ACHN (cell line): ENCODE measurements around the gene PDIA2.
"Not testable (repeated sequence)": the region's sequence is repeated elsewhere in the genome, so short reads cannot be mapped to it uniquely, and the experiment has no call there.

Source experiments
- DNase-seq: peaks from one replicate; pipeline ENCODE4 v3.0.0-alpha.2; 2015
- in situ Hi-C: cut with HindIII; loops from 2 replicates; pipeline ENCODE4 v1.10.0; 2017; ENCODE audit warnings: low sequenced_read_pairs, low pct_ligation_motif_present, low pct_unique_long_range_greater_than_20kb

PDIA2 gene

DNA sequence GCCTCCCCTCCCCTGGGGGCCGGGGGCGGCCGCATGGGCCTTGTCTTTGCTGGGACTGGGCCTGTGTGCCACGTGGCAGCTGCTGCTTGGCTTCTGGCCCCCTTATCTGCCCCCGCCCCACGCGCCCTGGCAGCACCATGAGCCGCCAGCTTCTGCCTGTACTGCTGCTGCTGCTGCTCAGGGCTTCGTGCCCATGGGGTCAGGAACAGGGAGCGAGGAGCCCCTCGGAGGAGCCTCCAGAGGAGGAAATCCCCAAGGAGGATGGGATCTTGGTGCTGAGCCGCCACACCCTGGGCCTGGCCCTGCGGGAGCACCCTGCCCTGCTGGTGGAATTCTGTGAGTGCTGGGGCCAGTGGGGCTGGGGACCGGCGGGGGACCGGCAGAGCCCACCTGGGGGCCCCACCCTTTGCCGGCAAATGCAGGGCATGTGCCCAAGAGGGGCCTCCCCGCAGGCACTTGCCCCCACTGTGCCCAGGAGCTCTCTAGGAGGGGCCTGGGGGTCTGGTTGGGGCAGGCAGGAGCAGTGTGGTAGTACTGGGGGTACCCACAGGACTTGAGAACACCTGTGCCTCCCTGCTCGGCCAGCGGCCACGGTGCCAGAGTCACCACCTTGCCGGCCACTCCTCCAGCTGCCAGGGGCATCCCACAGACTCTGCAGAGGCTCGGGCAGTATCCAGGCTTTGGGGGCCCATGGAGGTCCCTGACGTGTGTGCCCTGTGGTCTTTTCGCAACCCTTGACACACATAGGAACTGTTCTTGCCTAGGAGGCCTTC is at the start of gene PDIA2:
Gene PDIA2 (plus strand): TSS at position 132 of the 773 bp plus-strand sequence. CDS start 6 bp downstream, at position 138.
- no peak for DNase-seq
- in situ Hi-C loops, result no loop called here

- peak; percentile 96 for DNase-seq
- in situ Hi-C loops, result no loop called here
Measured at GRCh38 chr16:234468-235305, 48.3 kb upstream of the PDIA2 start, which contains the start of gene FAM234A. Gene FAM234A (plus strand): TSS chr16:234821. CDS start chr16:254414, 19,593 bp downstream.

DNA sequence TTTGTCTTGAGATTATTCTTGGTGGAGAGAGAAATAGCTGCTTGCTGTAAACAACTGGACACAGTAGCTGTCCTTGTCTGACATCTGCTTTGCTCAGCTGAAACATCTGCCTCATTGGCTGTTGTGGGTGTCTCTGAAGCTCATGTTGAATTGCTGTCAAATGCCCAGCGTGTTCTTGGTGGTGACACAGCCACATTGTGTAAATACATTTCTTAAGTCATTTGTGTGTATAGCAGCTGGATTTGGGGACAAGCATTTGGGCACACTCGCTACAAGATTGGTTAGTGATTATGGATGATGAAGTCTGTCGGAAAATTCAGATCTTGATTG is 43.1 kb upstream of the PDIA2 start:
- no peak for DNase-seq
- in situ Hi-C loops, result no loop called here

GRCh38 chr16:240559-240958 is 42.4 kb upstream of the PDIA2 start:
- in situ Hi-C loops, result no loop called here
- no peak for DNase-seq

DNA sequence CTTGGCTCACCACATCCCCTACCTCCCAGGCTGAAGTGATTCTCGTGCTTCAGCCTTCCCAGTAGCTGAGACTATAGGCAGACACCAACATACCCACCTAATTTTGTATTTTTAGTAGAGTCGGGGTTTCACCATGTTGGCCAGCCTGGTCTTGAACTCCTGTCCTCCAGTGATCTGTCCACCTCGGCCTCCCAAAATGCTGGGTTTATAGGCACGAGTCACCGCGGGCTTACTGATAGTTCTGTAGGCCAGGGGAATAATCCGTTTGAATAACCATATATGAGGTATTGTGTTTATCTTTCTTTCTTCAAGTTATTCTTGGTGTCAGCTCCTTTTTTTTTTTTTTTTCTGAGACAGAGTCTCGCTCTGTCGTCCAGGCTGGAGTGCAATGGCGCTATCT is 40.7 kb upstream of the PDIA2 start:
- DNase-seq, result no peak
- in situ Hi-C loops, result no loop called here

GRCh38 chr16:243348-243747 is 39.6 kb upstream of the PDIA2 start:
- DNase-seq, result no peak
- in situ Hi-C loops, result no loop called here

DNA sequence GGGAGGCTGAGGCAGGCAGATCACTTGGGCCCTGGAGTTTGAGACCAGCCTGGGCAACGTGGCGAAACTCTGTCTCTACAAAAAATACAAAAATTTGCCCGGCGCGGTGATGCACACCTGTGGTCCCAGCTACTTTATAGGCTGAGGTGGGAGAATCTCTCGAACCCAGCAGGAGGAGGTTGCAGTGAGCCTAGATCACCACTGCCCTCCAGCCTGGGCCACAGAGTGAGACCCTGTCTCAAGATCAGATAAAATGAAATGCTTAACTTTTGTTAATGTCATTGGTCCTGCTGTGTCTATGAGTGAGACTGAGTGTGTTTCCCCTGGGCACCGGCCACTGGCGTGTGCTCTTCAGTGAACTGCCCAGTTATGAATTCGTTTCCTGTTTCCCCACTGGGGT is 37.9 kb upstream of the PDIA2 start:
- no peak for DNase-seq
- in situ Hi-C loops, result no loop called here

DNA sequence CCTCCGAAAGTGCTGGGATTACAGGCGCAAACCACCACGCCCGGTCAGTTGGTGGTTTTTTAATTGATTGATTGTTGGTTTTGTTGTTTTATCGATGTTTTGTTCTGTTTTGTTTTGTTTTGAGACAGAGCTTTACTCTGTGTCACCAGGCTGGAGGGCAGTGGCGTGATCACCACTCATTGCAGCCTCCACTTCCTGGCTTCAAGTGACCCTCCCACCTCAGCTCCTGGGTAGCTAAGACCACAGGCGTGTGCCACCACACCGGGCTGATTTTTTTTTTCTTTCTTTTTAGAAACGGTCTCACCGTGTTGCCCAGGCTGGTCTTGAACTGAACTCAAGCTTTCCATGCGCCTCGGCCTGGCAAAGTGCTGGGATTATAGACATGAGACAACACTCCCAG is 35.9 kb upstream of the PDIA2 start:
- in situ Hi-C loops, result no loop called here
- no peak for DNase-seq

- in situ Hi-C loops, result no loop called here
- DNase-seq, result no peak
Measured at GRCh38 chr16:249431-249830, 33.5 kb upstream of the PDIA2 start.

GRCh38 chr16:252366-253337 is 30.3 kb upstream of the PDIA2 start:
- no peak for DNase-seq
- in situ Hi-C loops, result no loop called here

- in situ Hi-C loops, result no loop called here
- no peak for DNase-seq
Measured at GRCh38 chr16:253833-254232, 29.1 kb upstream of the PDIA2 start.

- no peak for DNase-seq
- in situ Hi-C loops, result no loop called here
Measured at GRCh38 chr16:254461-254860, 28.5 kb upstream of the PDIA2 start.

- DNase-seq, result no peak
- in situ Hi-C loops, result no loop called here
Measured at GRCh38 chr16:255183-255582, 27.8 kb upstream of the PDIA2 start.

DNA sequence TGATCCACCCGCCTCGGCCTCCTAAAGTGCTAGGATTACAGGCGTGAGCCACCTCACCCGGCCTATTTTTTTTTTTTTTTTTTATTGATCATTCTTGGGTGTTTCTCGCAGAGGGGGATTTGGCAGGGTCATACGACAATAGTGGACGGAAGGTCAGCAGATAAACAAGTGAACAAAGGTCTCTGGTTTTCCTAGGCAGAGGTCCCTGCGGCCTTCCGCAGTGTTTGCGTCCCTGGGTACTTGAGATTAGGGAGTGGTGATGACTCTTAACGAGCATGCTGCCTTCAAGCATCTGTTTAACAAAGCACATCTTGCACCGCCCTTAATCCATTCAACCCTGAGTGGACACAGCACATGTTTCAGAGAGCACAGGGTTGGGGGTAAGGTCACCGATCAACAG is 24.9 kb upstream of the PDIA2 start:
- in situ Hi-C loops, DNase-seq: not testable (repeated sequence)

DNA sequence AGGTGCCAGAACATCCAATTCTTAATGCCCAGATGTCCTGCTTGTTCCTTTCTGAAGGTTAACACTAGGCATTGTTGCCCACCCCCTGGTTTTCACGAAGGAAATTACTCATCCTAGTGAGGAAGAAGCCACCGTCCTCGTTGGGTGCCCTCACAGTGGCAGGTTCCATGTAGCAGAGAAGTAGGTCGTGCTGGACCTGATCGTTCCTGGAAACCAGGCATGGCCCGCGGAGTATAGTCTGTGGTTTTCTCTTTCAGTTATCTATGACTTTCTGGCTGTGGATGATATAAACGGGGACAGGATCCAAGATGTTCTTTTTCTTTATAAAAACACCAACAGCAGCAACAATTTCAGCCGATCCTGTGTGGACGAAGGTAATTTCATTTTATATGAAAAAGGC is 23.7 kb upstream of the PDIA2 start:
- in situ Hi-C loops, result no loop called here
- no peak for DNase-seq

DNA sequence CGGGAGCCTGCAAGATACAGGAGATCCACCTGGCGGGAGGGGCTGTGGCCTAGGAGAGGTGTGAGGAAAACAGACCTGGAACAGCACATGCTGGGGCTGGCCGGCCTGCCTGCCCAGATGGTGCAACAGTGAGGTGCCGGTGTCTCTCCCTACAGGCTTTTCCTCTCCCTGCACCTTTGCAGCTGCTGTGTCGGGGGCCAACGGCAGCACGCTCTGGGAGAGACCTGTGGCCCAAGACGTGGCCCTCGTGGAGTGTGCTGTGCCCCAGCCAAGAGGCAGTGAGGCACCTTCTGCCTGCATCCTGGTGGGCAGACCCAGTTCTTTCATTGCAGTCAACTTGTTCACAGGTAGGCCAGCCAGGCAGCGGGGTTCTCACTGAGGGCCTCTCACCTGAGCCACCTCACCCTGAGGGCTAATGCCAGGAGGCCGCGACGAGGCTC is 23.1 kb upstream of the PDIA2 start:
- in situ Hi-C loops, result no loop called here
- DNase-seq, result no peak

- in situ Hi-C loops, result no loop called here
- DNase-seq, result no peak
Measured at GRCh38 chr16:260326-260725, 22.6 kb upstream of the PDIA2 start.

DNA sequence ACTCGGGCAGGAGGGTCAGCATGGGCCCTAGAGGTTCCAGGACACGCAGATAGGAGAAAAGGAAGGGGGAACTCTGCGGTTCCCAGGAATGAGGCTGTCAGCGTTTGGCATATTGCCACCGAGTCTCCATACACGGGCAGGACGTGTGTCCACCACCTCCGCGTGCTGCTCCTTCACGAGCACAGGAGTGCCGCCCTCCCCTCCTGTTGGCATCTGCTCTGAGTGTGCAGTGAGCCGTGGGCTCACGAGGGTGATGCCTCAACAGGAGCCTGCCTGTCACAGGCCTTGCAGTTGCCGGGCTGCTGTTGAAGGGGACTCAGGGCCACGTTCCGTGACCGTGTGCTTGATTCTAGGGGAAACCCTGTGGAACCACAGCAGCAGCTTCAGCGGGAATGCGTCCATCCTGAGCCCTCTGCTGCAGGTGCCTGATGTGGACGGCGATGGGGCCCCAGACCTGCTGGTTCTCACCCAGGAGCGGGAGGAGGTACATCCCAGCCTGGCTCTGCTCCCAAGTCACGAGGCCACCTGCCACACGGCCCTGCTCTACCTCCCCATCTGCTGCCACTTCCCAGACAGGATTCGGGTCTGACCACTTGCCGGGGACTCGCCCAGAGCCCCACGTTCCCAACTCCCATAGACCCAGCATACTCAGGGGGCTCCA is 21.8 kb upstream of the PDIA2 start:
- DNase-seq, result no peak
- in situ Hi-C loops, result no loop called here
